GM12878 (cell line): ENCODE measurements around the gene PSTPIP2. TPM values are rescaled to one million over a fixed set of nuclear protein-coding genes. Genes with fewer than 3 reads are reported as not detected.

Experiments
- ATAC-seq: fragments of 200-7000 bp; cut with Tn5 transposase; 3 replicates; pipeline ENCODE4 v1.9.1; 2020; ENCODE audit warnings: mild to moderate bottlenecking, moderate library complexity
- BruUV-seq: library from RNA; stranded (reverse); fragments of 400-500 nt; replicated peaks from 2 replicates; lab custom pipeline; 2021; lab: Mats Ljungman, UMichigan
- CTCF ChIA-PET: fragments of 300-600 bp; sonication (Branson Sonifier 250); formaldehyde crosslinking; extraction: SDS; loops from one replicate; lab custom pipeline; 2021; ENCODE audit warnings: inconsistent platforms; lab: Yijun Ruan, JAX
- POLR2A ChIA-PET: fragments of 350-600 bp; formaldehyde crosslinking; extraction: SDS; loops from one replicate; lab custom pipeline; 2021; ENCODE audit warnings: inconsistent platforms; lab: Charles Lee
- RAD21 ChIA-PET: fragments of 300-600 bp; sonication (Branson Sonifier 250); formaldehyde crosslinking; loops from one replicate; lab custom pipeline; 2023; ENCODE audit warnings: antibody characterized with exemption; ENCODE audit not compliant: unreplicated experiment; lab: Charles Lee
- SMC1A ChIA-PET: fragments of 300-600 bp; sonication (Branson Sonifier 250); formaldehyde crosslinking; loops from one replicate; lab custom pipeline; 2023; ENCODE audit not compliant: unreplicated experiment, uncharacterized antibody; lab: Charles Lee
- DNase-seq: peaks from one replicate; pipeline ENCODE4 v3.0.0-alpha.2; 2011; ENCODE audit warnings: low read depth, low spot score
- FAIRE-seq: peaks from 3 replicates; lab custom pipeline; 2011; peaks lifted over from hg19 to GRCh38; lab: Jason Lieb, UNC
- H2AFZ ChIP-seq: 2 replicates; pipeline ENCODE4 v1.6.0; 2011; ENCODE audit warnings: low read depth, low read length, control low read depth; ENCODE audit not compliant: control insufficient read depth
- H3K27ac ChIP-seq: 2 replicates; pipeline ENCODE4 v1.5.1; 2011; ENCODE audit warnings: control low read depth; ENCODE audit not compliant: control insufficient read depth, insufficient read depth
- H3K27me3 ChIP-seq, 2 experiments: replicated peaks in 1 of 2; 2 replicates each; pipeline versions ENCODE4 v1.6.0 to v1.6.1; 2011; ENCODE audit warnings: low read length in 1 of 2; ENCODE audit not compliant: control insufficient read depth in 2 of 2, insufficient read depth in 2 of 2
- H3K36me3 ChIP-seq, 2 experiments: 2 replicates each; pipeline ENCODE4 v1.5.1; 2011; ENCODE audit warnings: low read length in 1 of 2; ENCODE audit not compliant: control insufficient read depth in 2 of 2, insufficient read depth in 2 of 2
- H3K4me1 ChIP-seq: 2 replicates; pipeline ENCODE4 v1.6.1; 2011; ENCODE audit warnings: mild to moderate bottlenecking, low read length, moderate library complexity, mixed read lengths; ENCODE audit not compliant: control insufficient read depth, insufficient read depth
- H3K4me2 ChIP-seq: 2 replicates; pipeline ENCODE4 v1.6.0; 2011; ENCODE audit warnings: control low read depth; ENCODE audit not compliant: control insufficient read depth, insufficient read depth
- H3K4me3 ChIP-seq: fragments of 200-600 bp; sonication (generic); 2 replicates; pipeline ENCODE4 v1.5.1; 2016
- H3K79me2 ChIP-seq: 2 replicates; pipeline ENCODE4 v1.6.0; 2011; ENCODE audit warnings: low read length; ENCODE audit not compliant: control insufficient read depth, insufficient read depth
- H3K9ac ChIP-seq: 2 replicates; pipeline ENCODE4 v1.8.0; 2011; ENCODE audit warnings: low read length, control low read depth, mixed read lengths; ENCODE audit not compliant: control insufficient read depth, insufficient read depth
- H3K9me3 ChIP-seq: replicated peaks from 3 replicates; pipeline ENCODE4 v1.5.1; 2011; ENCODE audit warnings: mild to moderate bottlenecking, low read length; ENCODE audit not compliant: control insufficient read depth, insufficient read depth
- H4K20me1 ChIP-seq: 2 replicates; pipeline ENCODE4 v1.6.0; 2011; ENCODE audit not compliant: control insufficient read depth, insufficient read depth
- ASH2L ChIP-seq: fragments of 300-600, 200-600 bp; sonication (generic); IDR thresholded peaks from 2 replicates; pipeline ENCODE4 v1.6.1; 2017; ENCODE audit warnings: low read depth, mild to moderate bottlenecking, borderline replicate concordance
- BMI1 ChIP-seq: fragments of 450-650 bp; IDR thresholded peaks from 2 replicates; pipeline ENCODE4 v1.6.1; 2016; ENCODE audit warnings: mild to moderate bottlenecking, moderate library complexity, borderline replicate concordance
- CBFB ChIP-seq: IDR thresholded peaks from 2 replicates; pipeline ENCODE4 v1.6.1; 2016; ENCODE audit warnings: antibody characterized with exemption, low read depth
- CHD4 ChIP-seq: fragments of 200-600 bp; sonication (generic); IDR thresholded peaks from 2 replicates; pipeline ENCODE4 v1.6.1; 2016; ENCODE audit warnings: mild to moderate bottlenecking
- DPF2 ChIP-seq: fragments of 450-650 bp; IDR thresholded peaks from 2 replicates; pipeline ENCODE4 v1.6.1; 2017; ENCODE audit warnings: mild to moderate bottlenecking
- FOS ChIP-seq: IDR thresholded peaks from 3 replicates; pipeline ENCODE4 v1.6.1; 2011; ENCODE audit warnings: borderline replicate concordance; ENCODE audit not compliant: insufficient read length; ENCODE audit errors: extremely low read depth
- FOXK2 ChIP-seq: fragments of 450-650 bp; IDR thresholded peaks from 2 replicates; pipeline ENCODE4 v1.6.1; 2017; ENCODE audit warnings: mild to moderate bottlenecking, moderate library complexity
- GABPA ChIP-seq: IDR thresholded peaks from 2 replicates; pipeline ENCODE4 v1.6.1; 2014; ENCODE audit warnings: antibody characterized with exemption, low read depth, mild to moderate bottlenecking, inconsistent platforms
- HDGF ChIP-seq: fragments of 450-650 bp; IDR thresholded peaks from 2 replicates; pipeline ENCODE4 v1.6.1; 2016; ENCODE audit warnings: antibody characterized with exemption
- IRF4 ChIP-seq: IDR thresholded peaks from 2 replicates; pipeline ENCODE4 v1.6.1; 2011; ENCODE audit warnings: low read depth, low read length
- KLF5 ChIP-seq: fragments of 450-650 bp; IDR thresholded peaks from 2 replicates; pipeline ENCODE4 v1.6.1; 2014; ENCODE audit warnings: mild to moderate bottlenecking; ENCODE audit not compliant: partially characterized antibody
- NR2C1 ChIP-seq: fragments of 450-650 bp; IDR thresholded peaks from 2 replicates; pipeline ENCODE4 v1.6.1; 2017; ENCODE audit warnings: antibody characterized with exemption, mild to moderate bottlenecking, moderate library complexity
- PAX8 ChIP-seq: fragments of 450-650 bp; IDR thresholded peaks from 2 replicates; pipeline ENCODE4 v1.6.1; 2017; ENCODE audit warnings: mild to moderate bottlenecking, moderate library complexity
- TAF1 ChIP-seq: IDR thresholded peaks from 2 replicates; pipeline ENCODE4 v1.6.1; 2011; ENCODE audit warnings: mild to moderate bottlenecking, low read depth, low read length, borderline replicate concordance
- ZBED1 ChIP-seq: IDR thresholded peaks from 2 replicates; pipeline ENCODE4 v1.6.1; 2016; ENCODE audit warnings: borderline replicate concordance
- WGBS: methylation state at CpG from one replicate; pipeline ENCODE4 v1.1.6; 2016; ENCODE audit warnings: low lambda C conversion rate; ENCODE audit not compliant: insufficient replicate concordance, insufficient coverage; ENCODE audit errors: missing lambda C conversion rate; 5-methylcytosine and 5-hydroxymethylcytosine counted together
- in situ Hi-C: fragments of 300-500 bp; cut with MboI; formaldehyde crosslinking; loops from 9 replicates; pipeline ENCODE4 v1.14.3; 2018; ENCODE audit warnings: mixed read lengths
- intact Hi-C: fragments of 100-400 bp; cut with micrococcal nuclease; formaldehyde crosslinking; loops from one replicate; pipeline ENCODE4 v1.14.2; 2022; ENCODE audit not compliant: unreplicated experiment
- polyA plus RNA-seq, 11 experiments: library from polyadenylated mRNA; depleted of rRNA in 4 of 11; unstranded in 6 of 11; stranded (reverse) in 5 of 11; fragments of >200 nt; fragmentation: Nextera tagmentation in 4 of 11; fragmentation: Illumina TruSeq in 1 of 11; extraction: Ambion mirVana in 4 of 11; extraction: Trizol in 1 of 11; gene quantifications; 1 replicate in 1 of 11; 2 replicates in 10 of 11; pipeline versions ENCODE4 v1.2.1 to v1.2.3, GENCODE V29; 2011 to 2016; ENCODE audit warnings: inconsistent platforms in 2 of 11, missing spikeins in 2 of 11, low read depth in 1 of 11
- total RNA-seq, 4 experiments: library from RNA; depleted of rRNA in 3 of 4; stranded (reverse); fragments of >200 nt in 3 of 4; fragmentation: Illumina TruSeq in 1 of 4; extraction: Trizol in 1 of 4; gene quantifications; 2 replicates each; pipeline versions ENCODE4 v1.2.1 to v1.2.3, GENCODE V29; 2013 to 2021
- TF ChIP-seq, protein P1 (sequence below): IDR thresholded peaks from 2 replicates; pipeline ENCODE4 v1.6.1; 2012; ENCODE audit warnings: low read depth, low read length, improper control_type of control experiment
- TF ChIP-seq, protein P2 (sequence below): fragments of 450-650 bp; IDR thresholded peaks from 2 replicates; pipeline ENCODE4 v1.6.1; 2017; ENCODE audit warnings: antibody characterized with exemption, mild to moderate bottlenecking, moderate library complexity

PSTPIP2 gene
- total and polyA plus RNA-seq, 10 of the 15 experiments (the other 5 are each of a cell fraction or from before 2014, with no cell fraction given), result 0.69 to 38.4 (median 24.7) TPM

DNA sequence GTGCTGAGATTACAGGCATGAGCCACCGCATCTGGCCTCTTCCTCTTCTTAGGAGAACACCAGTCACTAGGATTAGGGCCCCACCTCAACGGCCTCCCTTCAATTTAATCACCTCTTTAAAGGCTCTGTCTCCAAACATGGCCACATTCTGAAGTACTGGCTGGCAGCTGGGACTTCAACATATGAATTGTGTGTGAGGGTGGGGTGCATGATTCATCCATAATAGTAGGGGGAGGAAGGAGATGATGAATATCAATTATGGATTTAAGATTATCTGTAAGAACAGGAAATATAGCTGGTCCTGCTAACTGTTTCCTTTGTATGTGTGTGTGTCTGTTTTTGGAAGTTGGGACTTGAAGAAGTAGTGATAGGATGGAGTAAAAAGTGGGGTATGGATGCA, 90.2 kb downstream of the PSTPIP2 start:
- no peak for FAIRE-seq
- Histone ChIP-seq H3K4me3 (no peak overlapping the region), H3K4me2 (no peak overlapping the region), H3K4me1 (no peaks in the 10 kb centered on the region), H3K9ac (no peak overlapping the region), H4K20me1 (no peaks in the 10 kb centered on the region), H2AFZ (no peak overlapping the region), H3K27me3 (no peaks in the 10 kb centered on the region), H3K9me3 (no peaks in the 10 kb centered on the region), H3K36me3 (no peaks in the 10 kb centered on the region), H3K79me2 (no peaks in the 10 kb centered on the region), H3K27ac (no peak overlapping the region)
- no peak for TF ChIP-seq ZBED1
- 50% methylated on average over 2 of the region's 2 CpGs for WGBS
- ChIA-PET RAD21 (no interaction called here), SMC1A (interaction anchor here (0.7 to 1.7 kb wide), 2 partner anchors 34 to 35 kb away, joined by 3 to 5 read pairs; no protein-coding TSS in a partner anchor), CTCF (interaction anchor here (1.8 kb wide), 1 partner anchor 92 kb away, joined by 5 read pairs; no protein-coding TSS in a partner anchor), POLR2A (no interaction called here)
- no peak for ATAC-seq
- no TSS peak for BruUV-seq
- no peak for DNase-seq
- intact Hi-C loops (no loop called here), in situ Hi-C loops (no loop called here)

DNA sequence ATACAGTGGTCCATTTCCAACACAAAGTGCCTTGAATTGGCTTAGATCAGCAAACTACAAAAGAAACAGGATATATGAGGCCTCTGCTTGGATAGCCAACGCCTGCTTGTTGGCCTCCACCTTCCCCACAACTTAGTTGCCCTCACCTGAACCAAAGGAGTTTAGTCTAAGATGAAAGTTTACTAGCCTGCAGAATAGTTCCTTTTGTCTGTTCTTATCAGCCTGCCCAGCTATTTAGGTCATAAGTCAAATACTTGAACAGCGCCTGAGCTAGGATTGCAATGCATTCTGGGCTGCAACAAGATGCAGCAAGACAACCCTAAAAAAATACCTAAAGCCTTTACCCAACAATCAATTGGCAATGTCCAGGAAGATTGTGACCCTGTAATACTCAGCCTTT, 91.8 kb downstream of the PSTPIP2 start:
- in situ Hi-C loops, result no loop called here
- Histone ChIP-seq H3K9ac (no peak overlapping the region), H2AFZ (no peak overlapping the region), H3K4me1 (no peaks in the 10 kb centered on the region), H3K27ac (no peak overlapping the region), H3K9me3 (no peaks in the 10 kb centered on the region), H3K4me3 (no peak overlapping the region), H3K36me3 (no peaks in the 10 kb centered on the region), H3K27me3 (no peaks in the 10 kb centered on the region), H3K79me2 (no peaks in the 10 kb centered on the region), H4K20me1 (no peaks in the 10 kb centered on the region), H3K4me2 (no peak overlapping the region)
- DNase-seq (no peak), FAIRE-seq (no peak), ATAC-seq (no peak)
- BruUV-seq, result no TSS peak
- POLR2A ChIA-PET, result no interaction called here
- WGBS, result 45% methylated on average over 2 of the region's 2 CpGs
- SMC1A ChIA-PET, result no interaction called here
- RAD21 ChIA-PET, result no interaction called here
- intact Hi-C loops, result no loop called here
- CTCF ChIA-PET, result interaction anchor here (6.9 kb wide), 1 partner anchor 93 kb away, joined by 30 read pairs; no protein-coding TSS in a partner anchor
- TF ChIP-seq ASH2L (no peak), NR2C1 (no peak), FOXK2 (no peak), CHD4 (no peak), DPF2 (no peak), PAX8 (no peak), HDGF (no peak), GABPA (no peak), BMI1 (no peak), KLF5 (no peak), FOS (no peak), TAF1 (no peak), IRF4 (no peak), CBFB (no peak)
- TF ChIP-seq, protein P1, sequence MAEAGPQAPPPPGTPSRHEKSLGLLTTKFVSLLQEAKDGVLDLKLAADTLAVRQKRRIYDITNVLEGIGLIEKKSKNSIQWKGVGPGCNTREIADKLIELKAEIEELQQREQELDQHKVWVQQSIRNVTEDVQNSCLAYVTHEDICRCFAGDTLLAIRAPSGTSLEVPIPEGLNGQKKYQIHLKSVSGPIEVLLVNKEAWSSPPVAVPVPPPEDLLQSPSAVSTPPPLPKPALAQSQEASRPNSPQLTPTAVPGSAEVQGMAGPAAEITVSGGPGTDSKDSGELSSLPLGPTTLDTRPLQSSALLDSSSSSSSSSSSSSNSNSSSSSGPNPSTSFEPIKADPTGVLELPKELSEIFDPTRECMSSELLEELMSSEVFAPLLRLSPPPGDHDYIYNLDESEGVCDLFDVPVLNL, result no peak
- TF ChIP-seq, protein P2, sequence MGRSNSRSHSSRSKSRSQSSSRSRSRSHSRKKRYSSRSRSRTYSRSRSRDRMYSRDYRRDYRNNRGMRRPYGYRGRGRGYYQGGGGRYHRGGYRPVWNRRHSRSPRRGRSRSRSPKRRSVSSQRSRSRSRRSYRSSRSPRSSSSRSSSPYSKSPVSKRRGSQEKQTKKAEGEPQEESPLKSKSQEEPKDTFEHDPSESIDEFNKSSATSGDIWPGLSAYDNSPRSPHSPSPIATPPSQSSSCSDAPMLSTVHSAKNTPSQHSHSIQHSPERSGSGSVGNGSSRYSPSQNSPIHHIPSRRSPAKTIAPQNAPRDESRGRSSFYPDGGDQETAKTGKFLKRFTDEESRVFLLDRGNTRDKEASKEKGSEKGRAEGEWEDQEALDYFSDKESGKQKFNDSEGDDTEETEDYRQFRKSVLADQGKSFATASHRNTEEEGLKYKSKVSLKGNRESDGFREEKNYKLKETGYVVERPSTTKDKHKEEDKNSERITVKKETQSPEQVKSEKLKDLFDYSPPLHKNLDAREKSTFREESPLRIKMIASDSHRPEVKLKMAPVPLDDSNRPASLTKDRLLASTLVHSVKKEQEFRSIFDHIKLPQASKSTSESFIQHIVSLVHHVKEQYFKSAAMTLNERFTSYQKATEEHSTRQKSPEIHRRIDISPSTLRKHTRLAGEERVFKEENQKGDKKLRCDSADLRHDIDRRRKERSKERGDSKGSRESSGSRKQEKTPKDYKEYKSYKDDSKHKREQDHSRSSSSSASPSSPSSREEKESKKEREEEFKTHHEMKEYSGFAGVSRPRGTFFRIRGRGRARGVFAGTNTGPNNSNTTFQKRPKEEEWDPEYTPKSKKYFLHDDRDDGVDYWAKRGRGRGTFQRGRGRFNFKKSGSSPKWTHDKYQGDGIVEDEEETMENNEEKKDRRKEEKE, result no peak
